Heart right ventricle (tissue), 16 donors: ENCODE data around the gene F10. TPM values are rescaled to one million over a fixed set of nuclear protein-coding genes. Genes with fewer than 3 reads are reported as not detected.

Source experiments
- ATAC-seq, 8 donors: fragments of 200-7000 bp; cut with Tn5 transposase; one replicate each; pipeline ENCODE4 v1.9.1; 2020; ENCODE audit warnings: mild to moderate bottlenecking in 8 of 8, moderate library complexity in 8 of 8, moderate number of reproducible peaks in 1 of 8
- DNase-seq, 2 donors: peaks; one replicate each; pipeline ENCODE4 v3.0.0-alpha.2; 2020
- H3K27ac ChIP-seq, 10 donors: fragments of 200-600 bp; sonication (generic) in 2 of 10; one replicate each; pipeline versions ENCODE4 v1.5.0 to v1.8.0; 2020 to 2022; ENCODE audit warnings: mild to moderate bottlenecking in 3 of 10
- H3K27me3 ChIP-seq, 7 donors: fragments of 200-600 bp; one replicate each; pipeline ENCODE4 v1.8.0; 2021 to 2022; ENCODE audit warnings: mild to moderate bottlenecking in 2 of 7
- H3K36me3 ChIP-seq, 9 donors: fragments of 200-600 bp; sonication (generic) in 1 of 9; one replicate each; pipeline versions ENCODE4 v1.5.0 to v1.8.0; 2020 to 2022; ENCODE audit warnings: mild to moderate bottlenecking in 2 of 9
- H3K4me1 ChIP-seq, 9 donors: fragments of 200-600 bp; sonication (generic) in 1 of 9; one replicate each; pipeline versions ENCODE4 v1.5.0 to v1.8.0; 2020 to 2022; ENCODE audit warnings: mild to moderate bottlenecking in 4 of 9
- H3K4me3 ChIP-seq, 10 donors: fragments of 200-600 bp; sonication (generic) in 2 of 10; one replicate each; pipeline versions ENCODE4 v1.5.0 to v1.8.0; 2020 to 2022; ENCODE audit warnings: mild to moderate bottlenecking in 7 of 10, moderate library complexity in 2 of 10
- H3K9me3 ChIP-seq, 11 donors: fragments of 200-600 bp in 10 of 11; sonication (generic) in 2 of 11; one replicate each; pipeline versions ENCODE4 v1.5.0 to v1.8.0; 2013 to 2022; ENCODE audit warnings: mild to moderate bottlenecking in 2 of 11, control low read depth in 1 of 11, moderate library complexity in 1 of 11
- WGBS, 2 donors: extraction: QIAGEN DNeasy Blood & Tissue Kit; methylation state at CpG; one replicate each; pipeline ENCODE4 v1.1.7; 2013; ENCODE audit warnings: inconsistent platforms in 1 of 2; 5-methylcytosine and 5-hydroxymethylcytosine counted together
- intact Hi-C, 10 donors: fragments of 100-400 bp; cut with DNase I; formaldehyde crosslinking; loops; one replicate each; pipeline versions ENCODE4 v1.11.1 to v1.14.2; 2022
- polyA plus RNA-seq, 2 donors: library from polyadenylated mRNA; stranded (reverse); fragments of 200-250 nt; gene quantifications; one replicate each; pipeline ENCODE4 v1.2.3, GENCODE V29; 2013
- total RNA-seq, 10 donors: library from RNA; stranded (reverse); fragmentation: NEBNext Ultra II Directional in 3 of 10; extraction: Animal tissue kit (Norgen Biotek cat#: 25700) in 3 of 10; gene quantifications; one replicate each; pipeline versions ENCODE4 v1.2.1 to v1.2.4, GENCODE V29; 2021 to 2023
- TF ChIP-seq, protein P1 (sequence below), 9 donors: fragments of 200-600 bp; sonication (generic) in 2 of 9; IDR thresholded peaks; one replicate each; pipeline versions ENCODE4 v1.5.0 to v1.8.0; 2021 to 2022; ENCODE audit warnings: antibody characterized with exemption in 9 of 9, mild to moderate bottlenecking in 5 of 9, moderate library complexity in 1 of 9
- donor health status: Arrhythmogenic right ventricular cardiomyopathy.
- donor health status: ischemic (EF 13 %, LVEDD 7.1; RV severe dilation, severe dysfunction).
- donor health status: healthy with polysubstance abuse.
- donor health status: DM: no; HTN: yes; CAD: no.
- donor health status: DM: no; HTN: no; CAD: no.
- donor health status: ischemic (EF 25% LVEDD 6.9; RV normal size, moderate dysfunction).
- donor health status: ischemic (EF 25% LVEDD 5.7; RV mildly dilated, moderate dysfunction).
- donor health status: healthy.
- donor health status: DM: yes; HTN: yes; CAD: no.
- donor health status: Ischemic cardiomyopathy.
- donor health status: ischemic (EF 35%, LVEDD 5.7; RV mildly dilated, moderate dysfunction).
- donor health status: nonischemic (EF 11% LVEDD 7.7; RV severe dilation, severe dysfunction).
- donor health status: DM: yes; HTN: yes; CAD: no.
- donor health status: PGD.
- donor health status: ischemic (EF 29% LVEDD 5.4; RV normal size, mild dysfunction).
- donor health status: nonischemic (EF 23%, LVEDD 6.1; RV moderate dilation, normal function).

Gene F10
- total and polyA plus RNA-seq, 12 donors, result 1.7 to 15.1 (median 6.3) TPM

DNA sequence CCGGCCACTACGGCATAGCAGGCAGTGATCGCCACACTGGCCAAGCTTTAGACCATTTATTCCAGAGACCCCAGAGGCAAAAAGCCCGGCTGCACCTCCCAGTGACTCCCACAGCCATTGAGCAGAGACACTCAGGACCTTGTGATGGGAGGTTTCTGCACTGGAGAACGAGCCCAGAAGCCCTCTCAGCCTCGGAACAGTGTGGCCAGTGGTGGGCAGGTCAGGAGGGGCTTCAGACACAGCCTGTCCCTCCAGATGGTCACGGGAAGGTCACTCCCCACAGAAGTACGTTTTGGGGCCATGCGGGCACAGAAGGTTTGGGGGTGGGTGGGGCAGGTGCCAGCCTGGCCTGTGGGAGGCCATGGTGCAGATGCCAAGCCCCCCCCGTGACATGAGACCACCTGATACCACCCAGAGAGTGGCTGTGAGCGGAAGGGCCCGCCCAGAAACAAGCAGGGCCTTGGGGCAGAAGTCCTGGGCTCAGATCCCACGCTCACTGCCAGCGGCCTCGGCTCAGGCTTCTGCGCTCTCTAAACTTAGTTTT lies 599 bp upstream of the F10 start:
- 78 to 84% methylated on average over 16 of the region's 16 CpGs for WGBS, 2 donors
- Histone ChIP-seq H3K4me1 (peaks cover 0 to 16% (median 5%) of the 10 kb centered on the region in 9 donors), H3K36me3 (no peaks in the 10 kb centered on the region), H3K27ac (peak overlapping the region in 5 of 10 donors; percentile 20 to 50 (median 37)), H3K27me3 (no peaks in the 10 kb centered on the region), H3K4me3 (peak overlapping the region in 5 of 10 donors; percentile 26 to 44 (median 42)), H3K9me3 (no peaks in the 10 kb centered on the region)
- ATAC-seq (peak in 3 of 8 donors; percentile 5 to 21 (median 7)), DNase-seq (no peak)
- TF ChIP-seq, protein P1, sequence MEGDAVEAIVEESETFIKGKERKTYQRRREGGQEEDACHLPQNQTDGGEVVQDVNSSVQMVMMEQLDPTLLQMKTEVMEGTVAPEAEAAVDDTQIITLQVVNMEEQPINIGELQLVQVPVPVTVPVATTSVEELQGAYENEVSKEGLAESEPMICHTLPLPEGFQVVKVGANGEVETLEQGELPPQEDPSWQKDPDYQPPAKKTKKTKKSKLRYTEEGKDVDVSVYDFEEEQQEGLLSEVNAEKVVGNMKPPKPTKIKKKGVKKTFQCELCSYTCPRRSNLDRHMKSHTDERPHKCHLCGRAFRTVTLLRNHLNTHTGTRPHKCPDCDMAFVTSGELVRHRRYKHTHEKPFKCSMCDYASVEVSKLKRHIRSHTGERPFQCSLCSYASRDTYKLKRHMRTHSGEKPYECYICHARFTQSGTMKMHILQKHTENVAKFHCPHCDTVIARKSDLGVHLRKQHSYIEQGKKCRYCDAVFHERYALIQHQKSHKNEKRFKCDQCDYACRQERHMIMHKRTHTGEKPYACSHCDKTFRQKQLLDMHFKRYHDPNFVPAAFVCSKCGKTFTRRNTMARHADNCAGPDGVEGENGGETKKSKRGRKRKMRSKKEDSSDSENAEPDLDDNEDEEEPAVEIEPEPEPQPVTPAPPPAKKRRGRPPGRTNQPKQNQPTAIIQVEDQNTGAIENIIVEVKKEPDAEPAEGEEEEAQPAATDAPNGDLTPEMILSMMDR (IDR thresholded peaks at IDR 0.05), result no peak
- intact Hi-C loops, result no loop called here

DNA sequence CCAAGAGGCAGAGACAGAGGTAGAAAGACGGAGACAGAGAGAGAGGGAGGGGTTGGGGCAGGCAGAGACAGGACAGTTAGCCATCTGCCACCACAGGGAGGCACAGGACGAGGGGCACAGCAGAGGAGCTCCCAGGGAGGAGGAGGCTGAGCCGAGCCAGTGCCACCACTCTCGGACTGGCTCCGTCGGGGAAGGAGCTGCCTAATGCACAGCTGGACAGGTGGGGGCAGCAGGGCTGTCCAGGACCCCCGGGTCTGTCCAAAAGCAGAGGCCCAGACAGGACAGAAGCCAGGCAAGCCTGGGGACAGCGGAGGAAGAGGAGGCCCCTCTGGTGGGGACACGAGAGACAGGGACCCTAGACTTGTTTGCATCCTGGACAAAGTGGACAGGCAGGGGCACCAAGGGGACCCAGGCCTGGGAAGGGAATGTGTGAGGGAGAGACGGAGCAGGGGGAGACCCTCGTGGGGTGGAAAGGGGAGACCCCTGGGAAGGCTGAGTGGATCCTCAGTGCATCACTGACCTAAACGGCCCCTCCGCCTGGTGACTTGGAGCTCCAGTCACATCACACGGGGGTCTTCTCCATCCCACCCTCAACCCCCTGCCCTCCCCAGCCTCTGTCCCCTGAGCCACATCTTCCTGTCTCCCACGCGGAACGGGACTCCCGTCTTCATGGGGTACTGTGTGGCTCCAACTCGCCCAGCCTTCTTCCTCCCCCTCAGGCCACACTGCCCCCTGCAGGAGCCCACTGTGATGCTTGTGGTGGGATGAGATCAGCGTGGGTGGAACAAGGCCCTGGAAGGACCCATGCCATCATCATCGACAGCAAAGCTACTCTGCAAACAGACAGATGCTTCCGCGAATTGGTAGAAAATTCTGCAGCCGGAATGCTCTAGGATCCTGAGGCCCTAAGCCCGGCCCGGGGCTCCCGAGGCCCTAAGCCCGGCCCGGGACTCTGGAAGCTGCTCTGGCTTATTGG lies 915 bp downstream of the F10 start:
- DNase-seq (no peak), ATAC-seq (peak in 4 of 8 donors; percentile 2 to 15 (median 8))
- no peaks in the 10 kb centered on the region for H3K27me3 ChIP-seq
- no peaks in the 10 kb centered on the region for H3K9me3 ChIP-seq
- H3K4me3 ChIP-seq, result peak overlapping the region in 9 of 10 donors; percentile 1 to 44 (median 26)
- no peaks in the 10 kb centered on the region for H3K36me3 ChIP-seq
- H3K4me1 ChIP-seq, result peaks cover 0 to 16% (median 5%) of the 10 kb centered on the region in 9 donors
- WGBS, 2 donors, result 82 to 86% methylated on average over 29 of the region's 29 CpGs
- H3K27ac ChIP-seq, result peak overlapping the region in 8 of 10 donors; percentile 9 to 63 (median 34)
- TF ChIP-seq, protein P1 (IDR thresholded peaks at IDR 0.05), result no peak
- intact Hi-C loops, result no loop called here

DNA sequence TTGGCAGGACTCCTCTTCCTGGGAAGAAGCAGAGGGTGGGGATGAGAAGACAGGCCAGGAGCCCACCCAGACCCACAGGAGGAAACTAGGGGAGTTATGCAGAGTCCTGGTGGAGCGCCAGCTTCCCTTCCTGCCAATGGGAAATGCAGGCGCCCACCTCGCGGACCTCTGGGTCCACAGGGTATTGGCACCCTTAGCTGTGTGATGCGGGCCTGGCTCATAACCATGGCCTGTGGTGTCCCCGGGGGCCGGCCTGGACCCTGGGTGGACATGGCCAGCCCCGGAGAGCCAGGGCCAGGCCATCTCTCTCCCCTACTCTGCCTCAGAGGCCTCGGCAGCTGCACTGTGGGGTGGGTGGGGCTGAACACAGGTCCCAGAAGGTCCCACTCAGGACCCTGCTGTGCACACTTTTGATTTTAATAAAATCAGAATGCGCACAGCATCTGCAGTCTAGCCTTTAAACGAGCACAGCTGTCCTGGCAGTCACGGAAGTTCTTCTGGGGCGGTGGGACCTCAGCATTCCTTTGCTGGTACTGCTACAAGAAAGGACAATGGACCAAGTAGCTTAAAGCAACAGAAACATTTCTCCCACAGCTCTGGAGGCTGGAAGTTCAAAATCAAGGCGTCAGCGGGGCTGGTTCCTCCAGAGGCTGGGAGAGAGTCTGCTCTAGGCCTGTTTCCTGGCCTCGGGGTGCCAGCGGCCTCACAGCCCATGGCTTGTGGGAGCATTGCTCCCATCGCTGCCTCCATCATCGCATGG lies 1.8 kb downstream of the F10 start:
- Histone ChIP-seq H3K4me1 (peaks cover 0 to 16% (median 5%) of the 10 kb centered on the region in 9 donors), H3K27ac (no peak overlapping the region), H3K27me3 (peaks cover 0 to 4% (median under 1%) of the 10 kb centered on the region in 7 donors), H3K9me3 (no peaks in the 10 kb centered on the region), H3K36me3 (no peaks in the 10 kb centered on the region), H3K4me3 (no peak overlapping the region)
- intact Hi-C loops, result no loop called here
- ATAC-seq (peak in 1 of 8 donors; percentile 23), DNase-seq (no peak)
- TF ChIP-seq, protein P1 (IDR thresholded peaks at IDR 0.05), result no peak
- 91 to 95% methylated on average over 19 of the region's 19 CpGs for WGBS, 2 donors
